HG03039 (cell line): ENCODE data around the gene DCP1B.

ENCODE experiments used
- ATAC-seq: cut with Tn5 transposase; IDR thresholded peaks from one replicate; pipeline ENCODE4 v1.9.1; 2021; ENCODE audit warnings: mild to moderate bottlenecking, moderate library complexity; ENCODE audit not compliant: unreplicated experiment

Gene DCP1B

GRCh38 chr12:1936406-1937320 lies 67.6 kb downstream of the DCP1B start:
- no peak for ATAC-seq

GRCh38 chr12:1935700-1936378 lies 68.4 kb downstream of the DCP1B start:
- no peak for ATAC-seq

GRCh38 chr12:1935242-1935641 lies 69.0 kb downstream of the DCP1B start:
- ATAC-seq: no peak

GRCh38 chr12:1934831-1935230 lies 69.4 kb downstream of the DCP1B start:
- no peak for ATAC-seq

- ATAC-seq: no peak
These were observed 70.2 kb downstream of the DCP1B start for GRCh38 chr12:1934068-1934467.

GRCh38 chr12:1933342-1934051 lies 70.8 kb downstream of the DCP1B start:
- no peak for ATAC-seq

- no peak for ATAC-seq
These were observed 71.9 kb downstream of the DCP1B start for GRCh38 chr12:1932264-1932777.

GRCh38 chr12:1931642-1932041 lies 72.6 kb downstream of the DCP1B start:
- no peak for ATAC-seq

- ATAC-seq: no peak
These were observed 73.3 kb downstream of the DCP1B start for GRCh38 chr12:1930803-1931597.

- no peak for ATAC-seq
These were observed 74.1 kb downstream of the DCP1B start for GRCh38 chr12:1929985-1930802.

- ATAC-seq: no peak
These were observed 74.8 kb downstream of the DCP1B start for GRCh38 chr12:1929241-1929984.

GRCh38 chr12:1928439-1929121 lies 75.7 kb downstream of the DCP1B start:
- no peak for ATAC-seq

GRCh38 chr12:1927751-1928351 lies 76.4 kb downstream of the DCP1B start:
- no peak for ATAC-seq

GRCh38 chr12:1927051-1927680 lies 77.1 kb downstream of the DCP1B start:
- ATAC-seq: no peak

- no peak for ATAC-seq
These were observed 78.0 kb downstream of the DCP1B start for GRCh38 chr12:1926251-1926657.

GRCh38 chr12:1925684-1926006 lies 78.6 kb downstream of the DCP1B start:
- ATAC-seq: no peak

GRCh38 chr12:1924996-1925683 lies 79.1 kb downstream of the DCP1B start:
- ATAC-seq: no peak
